ENCODE measurements around the gene LYRM4. TPM values are rescaled to one million over a fixed set of nuclear protein-coding genes. Genes with fewer than 3 reads are reported as not detected.

Gene LYRM4
- total RNA-seq, 2 experiments from 2014 or later = 24.8 to 28.1 TPM

DNA sequence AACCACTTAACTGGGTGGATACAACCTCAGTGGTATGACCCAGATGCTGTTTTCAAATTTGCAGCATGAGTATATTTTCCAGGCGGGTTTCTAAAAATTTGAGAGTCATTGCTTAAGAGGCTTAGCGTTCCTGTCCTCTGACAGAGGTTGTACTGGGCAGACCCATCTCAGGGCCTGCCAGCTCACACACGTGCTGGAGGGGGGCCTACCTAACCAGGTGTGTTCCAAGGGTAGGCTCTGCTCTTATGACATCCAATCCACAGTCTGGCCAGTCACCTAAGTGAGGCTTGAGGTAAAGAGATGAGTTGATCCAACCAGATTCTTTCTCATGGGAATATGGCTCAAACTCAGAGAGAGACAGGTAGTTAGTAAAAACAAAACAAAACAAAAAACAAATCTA is 1.3 kb downstream of the LYRM4 start:
- H3K4me3 ChIP-seq (ENCODE audit: low read length) = no peak overlapping the region
- peaks cover 50% of the 10 kb centered on the region for H3K36me3 Mint-ChIP-seq (ENCODE audit: low read depth)
- peak overlapping the region; percentile 98 for H3K4me3 Mint-ChIP-seq
- H3K27me3 ChIP-seq (ENCODE audit: control insufficient read depth in 1 of 2, insufficient read depth in 2 of 2, low read length in 2 of 2) = no peaks in the 10 kb centered on the region
- H3K36me3 ChIP-seq (ENCODE audit: insufficient read depth, low read length) = no peaks in the 10 kb centered on the region
- peak overlapping the region in 1 of 2 donors; percentile 98 for H3K27ac ChIP-seq (ENCODE audit: low read depth in 1 of 2, low read length in 2 of 2)
- no peaks in the 10 kb centered on the region for H3K9me3 ChIP-seq (ENCODE audit: control insufficient read depth in 1 of 2, insufficient read depth in 1 of 2, low read length in 2 of 2)
- POLR2A ChIA-PET = interaction anchor here (1.7 to 4.0 kb wide), 3 partner anchors 80 to 408 kb away, joined by 4 to 74 read pairs (median 9); no protein-coding TSS in a partner anchor
- ATAC-seq (ENCODE audit: poor library complexity) (no peak), DNase-seq (no peak)
- CTCF ChIA-PET = interaction anchor here (1.9 to 2.1 kb wide), 2 partner anchors 44 to 116 kb away, joined by 4 to 7 read pairs; no protein-coding TSS in a partner anchor
- intact Hi-C loops (cut with DNase I, micrococcal nuclease) = loop anchor here in 1 of 2 experiments (5.0 to 10.0 kb wide), 2 partner anchors 77 to 1235 kb away; a partner anchor contains a TSS
- H3K4me1 Mint-ChIP-seq (ENCODE audit: low read depth) = peaks cover 38% of the 10 kb centered on the region
- H3K4me1 ChIP-seq (ENCODE audit: insufficient read depth, low read length) = peaks cover 13% of the 10 kb centered on the region
- H3K27ac Mint-ChIP-seq = peak overlapping the region; percentile 100
- H3K9me3 Mint-ChIP-seq = no peaks in the 10 kb centered on the region
- TF ChIP-seq, protein P1, sequence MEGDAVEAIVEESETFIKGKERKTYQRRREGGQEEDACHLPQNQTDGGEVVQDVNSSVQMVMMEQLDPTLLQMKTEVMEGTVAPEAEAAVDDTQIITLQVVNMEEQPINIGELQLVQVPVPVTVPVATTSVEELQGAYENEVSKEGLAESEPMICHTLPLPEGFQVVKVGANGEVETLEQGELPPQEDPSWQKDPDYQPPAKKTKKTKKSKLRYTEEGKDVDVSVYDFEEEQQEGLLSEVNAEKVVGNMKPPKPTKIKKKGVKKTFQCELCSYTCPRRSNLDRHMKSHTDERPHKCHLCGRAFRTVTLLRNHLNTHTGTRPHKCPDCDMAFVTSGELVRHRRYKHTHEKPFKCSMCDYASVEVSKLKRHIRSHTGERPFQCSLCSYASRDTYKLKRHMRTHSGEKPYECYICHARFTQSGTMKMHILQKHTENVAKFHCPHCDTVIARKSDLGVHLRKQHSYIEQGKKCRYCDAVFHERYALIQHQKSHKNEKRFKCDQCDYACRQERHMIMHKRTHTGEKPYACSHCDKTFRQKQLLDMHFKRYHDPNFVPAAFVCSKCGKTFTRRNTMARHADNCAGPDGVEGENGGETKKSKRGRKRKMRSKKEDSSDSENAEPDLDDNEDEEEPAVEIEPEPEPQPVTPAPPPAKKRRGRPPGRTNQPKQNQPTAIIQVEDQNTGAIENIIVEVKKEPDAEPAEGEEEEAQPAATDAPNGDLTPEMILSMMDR (IDR thresholded peaks at IDR 0.05) = no peak
- H3K27me3 Mint-ChIP-seq = no peaks in the 10 kb centered on the region

DNA sequence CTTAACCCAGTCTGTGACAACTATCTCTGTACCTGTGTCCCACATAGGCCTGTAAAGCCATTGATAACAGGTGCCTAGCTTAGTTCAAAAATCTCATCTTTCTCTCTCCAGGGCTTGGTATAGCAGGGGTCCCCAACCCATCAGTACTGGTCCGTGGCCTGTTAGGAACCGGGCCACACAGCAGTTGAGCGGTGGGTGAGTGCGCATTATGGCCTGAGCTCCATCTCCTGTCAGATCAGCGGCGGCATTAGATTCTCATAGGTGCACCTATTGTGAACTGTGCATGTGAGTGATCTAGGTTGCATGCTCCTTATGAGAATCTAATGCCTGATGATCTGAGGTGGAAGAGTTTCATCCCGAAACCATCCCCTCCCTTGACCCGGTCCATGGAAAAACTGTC is 3.4 kb downstream of the LYRM4 start:
- Histone ChIP-seq H3K4me3 (ENCODE audit: low read length) (no peak overlapping the region), H3K4me1 (ENCODE audit: insufficient read depth, low read length) (peaks cover 12% of the 10 kb centered on the region), H3K27me3 (ENCODE audit: control insufficient read depth in 1 of 2, insufficient read depth in 2 of 2, low read length in 2 of 2) (no peaks in the 10 kb centered on the region), H3K9me3 (ENCODE audit: control insufficient read depth in 1 of 2, insufficient read depth in 1 of 2, low read length in 2 of 2) (no peaks in the 10 kb centered on the region), H3K27ac (ENCODE audit: low read depth in 1 of 2, low read length in 2 of 2) (no peak overlapping the region), H3K36me3 (ENCODE audit: insufficient read depth, low read length) (peaks cover 5% of the 10 kb centered on the region)
- DNase-seq (no peak), ATAC-seq (ENCODE audit: poor library complexity) (no peak)
- intact Hi-C loops (cut with DNase I, micrococcal nuclease) = loop anchor here in 1 of 2 experiments (5.0 to 10.0 kb wide), 2 partner anchors 75 to 1233 kb away; a partner anchor contains a TSS
- no peak overlapping the region for H3K4me3 Mint-ChIP-seq
- H3K9me3 Mint-ChIP-seq = no peaks in the 10 kb centered on the region
- peaks cover 30% of the 10 kb centered on the region for H3K4me1 Mint-ChIP-seq (ENCODE audit: low read depth)
- peaks cover 63% of the 10 kb centered on the region for H3K36me3 Mint-ChIP-seq (ENCODE audit: low read depth)
- ChIA-PET POLR2A (interaction anchor here (1.4 kb wide), 1 partner anchor 9 kb away, joined by 3 read pairs; no protein-coding TSS in a partner anchor), CTCF (interaction anchor here (1.8 kb wide), 1 partner anchor 114 kb away, joined by 6 read pairs; no protein-coding TSS in a partner anchor)
- H3K27ac Mint-ChIP-seq = no peak overlapping the region
- TF ChIP-seq, protein P1 (IDR thresholded peaks at IDR 0.05) = no peak
- H3K27me3 Mint-ChIP-seq = no peaks in the 10 kb centered on the region

DNA sequence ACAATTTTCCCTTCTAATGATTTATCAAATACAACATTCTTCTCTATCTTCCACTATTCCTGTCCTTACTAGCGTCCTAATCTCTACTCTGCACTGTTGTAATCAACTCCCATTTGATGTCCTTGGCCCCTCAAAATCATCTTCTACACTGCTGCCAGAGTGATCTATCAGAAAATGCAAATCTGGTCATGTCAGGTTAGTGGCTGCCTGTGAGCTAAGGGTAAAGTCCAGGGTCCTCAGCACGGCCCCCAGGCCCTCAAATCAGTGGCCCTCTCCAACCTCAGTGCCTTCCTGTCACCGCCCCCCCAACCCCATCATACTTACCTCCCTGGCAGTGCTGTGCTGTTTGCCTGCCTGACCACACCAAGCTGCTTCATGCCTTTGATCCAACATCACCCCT is 3.8 kb downstream of the LYRM4 start:
- no peak overlapping the region for H3K4me3 ChIP-seq (ENCODE audit: low read length)
- no peaks in the 10 kb centered on the region for H3K27me3 ChIP-seq (ENCODE audit: control insufficient read depth in 1 of 2, insufficient read depth in 2 of 2, low read length in 2 of 2)
- H3K27me3 Mint-ChIP-seq = no peaks in the 10 kb centered on the region
- no peak overlapping the region for H3K4me3 Mint-ChIP-seq
- H3K9me3 Mint-ChIP-seq = no peaks in the 10 kb centered on the region
- ATAC-seq (ENCODE audit: poor library complexity) (no peak), DNase-seq (no peak)
- peaks cover 25% of the 10 kb centered on the region for H3K4me1 Mint-ChIP-seq (ENCODE audit: low read depth)
- ChIA-PET CTCF (no interaction called here), POLR2A (no interaction called here)
- peaks cover 64% of the 10 kb centered on the region for H3K36me3 Mint-ChIP-seq (ENCODE audit: low read depth)
- no peak overlapping the region for H3K27ac Mint-ChIP-seq
- TF ChIP-seq, protein P1 (IDR thresholded peaks at IDR 0.05) = no peak
- H3K9me3 ChIP-seq (ENCODE audit: control insufficient read depth in 1 of 2, insufficient read depth in 1 of 2, low read length in 2 of 2) = no peaks in the 10 kb centered on the region
- intact Hi-C loops (cut with DNase I, micrococcal nuclease) = loop anchor here in 1 of 2 experiments (5.0 to 10.0 kb wide), 2 partner anchors 75 to 1232 kb away; a partner anchor contains a TSS
- H3K27ac ChIP-seq (ENCODE audit: low read depth in 1 of 2, low read length in 2 of 2) = no peak overlapping the region
- H3K36me3 ChIP-seq (ENCODE audit: insufficient read depth, low read length) = peaks cover 5% of the 10 kb centered on the region
- H3K4me1 ChIP-seq (ENCODE audit: insufficient read depth, low read length) = peaks cover 7% of the 10 kb centered on the region

Measured in CD4-positive, alpha-beta T cell (primary cell).